ELR (cell line): ENCODE results near the gene INSR.
"Not testable (repeated sequence)": the region's sequence is repeated elsewhere in the genome, so short reads cannot be mapped to it uniquely, and the experiment has no call there.

Experiments used
- DNase-seq: peaks from one replicate; pipeline ENCODE4 v3.0.0-alpha.2; 2015; ENCODE audit warnings: low read depth

INSR gene

GRCh38 chr19:7258041-7258839, 36.0 kb downstream of the INSR start:
- no peak for DNase-seq

GRCh38 chr19:7257148-7258040, 36.8 kb downstream of the INSR start:
- peak; percentile 28 for DNase-seq

- no peak for DNase-seq
Observed at GRCh38 chr19:7255631-7256030, 38.6 kb downstream of the INSR start.

GRCh38 chr19:7255119-7255518, 39.1 kb downstream of the INSR start:
- no peak for DNase-seq

GRCh38 chr19:7254590-7254989, 39.6 kb downstream of the INSR start:
- DNase-seq: no peak

- DNase-seq: no peak
Observed at GRCh38 chr19:7252364-7252763, 41.9 kb downstream of the INSR start.

- no peak for DNase-seq
Observed at GRCh38 chr19:7251494-7251893, 42.7 kb downstream of the INSR start.

- DNase-seq: no peak
Observed at GRCh38 chr19:7250951-7251350, 43.3 kb downstream of the INSR start.

GRCh38 chr19:7250057-7250596, 44.1 kb downstream of the INSR start:
- DNase-seq: no peak

- no peak for DNase-seq
Observed at GRCh38 chr19:7247155-7247554, 47.1 kb downstream of the INSR start.

GRCh38 chr19:7246601-7247000, 47.6 kb downstream of the INSR start:
- DNase-seq: no peak

GRCh38 chr19:7242601-7243258, 51.5 kb downstream of the INSR start:
- peak; percentile 75 for DNase-seq

- no peak for DNase-seq
Observed at GRCh38 chr19:7238051-7238450, 56.2 kb downstream of the INSR start.

- DNase-seq: no peak
Observed at GRCh38 chr19:7236153-7236552, 58.1 kb downstream of the INSR start.

- no peak for DNase-seq
Observed at GRCh38 chr19:7230826-7231225, 63.4 kb downstream of the INSR start.

GRCh38 chr19:7229735-7230134, 64.5 kb downstream of the INSR start:
- no peak for DNase-seq

GRCh38 chr19:7228935-7229541, 65.2 kb downstream of the INSR start:
- DNase-seq: no peak

GRCh38 chr19:7227735-7228134, 66.5 kb downstream of the INSR start:
- no peak for DNase-seq

- DNase-seq: not testable (repeated sequence)
Observed at GRCh38 chr19:7227149-7227548, 67.1 kb downstream of the INSR start.

- DNase-seq: no peak
Observed at GRCh38 chr19:7226739-7227138, 67.5 kb downstream of the INSR start.

- DNase-seq: no peak
Observed at GRCh38 chr19:7225741-7226140, 68.5 kb downstream of the INSR start.

- DNase-seq: no peak
Observed at GRCh38 chr19:7224995-7225394, 69.2 kb downstream of the INSR start.
